GM12878 (cell line): ENCODE measurements around the gene CAMK2G. TPM values are rescaled to one million over a fixed set of nuclear protein-coding genes. Genes with fewer than 3 reads are reported as not detected.

ENCODE experiments used
- ATAC-seq: fragments of 200-7000 bp; cut with Tn5 transposase; 3 replicates; pipeline ENCODE4 v1.9.1; 2020; ENCODE audit warnings: mild to moderate bottlenecking, moderate library complexity
- BruUV-seq: library from RNA; stranded (reverse); fragments of 400-500 nt; replicated peaks from 2 replicates; lab custom pipeline; 2021; lab: Mats Ljungman, UMichigan
- CTCF ChIA-PET: fragments of 300-600 bp; sonication (Branson Sonifier 250); formaldehyde crosslinking; extraction: SDS; loops from one replicate; lab custom pipeline; 2021; ENCODE audit warnings: inconsistent platforms; lab: Yijun Ruan, JAX
- POLR2A ChIA-PET: fragments of 350-600 bp; formaldehyde crosslinking; extraction: SDS; loops from one replicate; lab custom pipeline; 2021; ENCODE audit warnings: inconsistent platforms; lab: Charles Lee
- RAD21 ChIA-PET: fragments of 300-600 bp; sonication (Branson Sonifier 250); formaldehyde crosslinking; loops from one replicate; lab custom pipeline; 2023; ENCODE audit warnings: antibody characterized with exemption; ENCODE audit not compliant: unreplicated experiment; lab: Charles Lee
- SMC1A ChIA-PET: fragments of 300-600 bp; sonication (Branson Sonifier 250); formaldehyde crosslinking; loops from one replicate; lab custom pipeline; 2023; ENCODE audit not compliant: unreplicated experiment, uncharacterized antibody; lab: Charles Lee
- DNase-seq: peaks from one replicate; pipeline ENCODE4 v3.0.0-alpha.2; 2011; ENCODE audit warnings: low read depth, low spot score
- FAIRE-seq: peaks from 3 replicates; lab custom pipeline; 2011; peaks lifted over from hg19 to GRCh38; lab: Jason Lieb, UNC
- H2AFZ ChIP-seq: 2 replicates; pipeline ENCODE4 v1.6.0; 2011; ENCODE audit warnings: low read depth, low read length, control low read depth; ENCODE audit not compliant: control insufficient read depth
- H3K27ac ChIP-seq: 2 replicates; pipeline ENCODE4 v1.5.1; 2011; ENCODE audit warnings: control low read depth; ENCODE audit not compliant: control insufficient read depth, insufficient read depth
- H3K27me3 ChIP-seq, 2 experiments: replicated peaks in 1 of 2; 2 replicates each; pipeline versions ENCODE4 v1.6.0 to v1.6.1; 2011; ENCODE audit warnings: low read length in 1 of 2; ENCODE audit not compliant: control insufficient read depth in 2 of 2, insufficient read depth in 2 of 2
- H3K36me3 ChIP-seq, 2 experiments: 2 replicates each; pipeline ENCODE4 v1.5.1; 2011; ENCODE audit warnings: low read length in 1 of 2; ENCODE audit not compliant: control insufficient read depth in 2 of 2, insufficient read depth in 2 of 2
- H3K4me1 ChIP-seq: 2 replicates; pipeline ENCODE4 v1.6.1; 2011; ENCODE audit warnings: mild to moderate bottlenecking, low read length, moderate library complexity, mixed read lengths; ENCODE audit not compliant: control insufficient read depth, insufficient read depth
- H3K4me2 ChIP-seq: 2 replicates; pipeline ENCODE4 v1.6.0; 2011; ENCODE audit warnings: control low read depth; ENCODE audit not compliant: control insufficient read depth, insufficient read depth
- H3K4me3 ChIP-seq: fragments of 200-600 bp; sonication (generic); 2 replicates; pipeline ENCODE4 v1.5.1; 2016
- H3K79me2 ChIP-seq: 2 replicates; pipeline ENCODE4 v1.6.0; 2011; ENCODE audit warnings: low read length; ENCODE audit not compliant: control insufficient read depth, insufficient read depth
- H3K9ac ChIP-seq: 2 replicates; pipeline ENCODE4 v1.8.0; 2011; ENCODE audit warnings: low read length, control low read depth, mixed read lengths; ENCODE audit not compliant: control insufficient read depth, insufficient read depth
- H3K9me3 ChIP-seq: replicated peaks from 3 replicates; pipeline ENCODE4 v1.5.1; 2011; ENCODE audit warnings: mild to moderate bottlenecking, low read length; ENCODE audit not compliant: control insufficient read depth, insufficient read depth
- H4K20me1 ChIP-seq: 2 replicates; pipeline ENCODE4 v1.6.0; 2011; ENCODE audit not compliant: control insufficient read depth, insufficient read depth
- BCL11A ChIP-seq: IDR thresholded peaks from 2 replicates; pipeline ENCODE4 v1.6.1; 2011; ENCODE audit warnings: low read depth, low read length
- BRCA1 ChIP-seq: IDR thresholded peaks from 2 replicates; pipeline ENCODE4 v1.6.1; 2011; ENCODE audit warnings: low read depth, low read length, improper control_type of control experiment
- CHD2 ChIP-seq: IDR thresholded peaks from 2 replicates; pipeline ENCODE4 v1.6.1; 2011; ENCODE audit warnings: low read depth, low read length, improper control_type of control experiment, borderline replicate concordance
- EGR1 ChIP-seq, 2 experiments: IDR thresholded peaks; 1 replicate in 1 of 2; 2 replicates in 1 of 2; pipeline ENCODE4 v1.6.1; 2011 to 2012; ENCODE audit warnings: low read depth in 2 of 2, low read length in 2 of 2, borderline replicate concordance in 1 of 2, mild to moderate bottlenecking in 1 of 2, moderate library complexity in 1 of 2
- ESRRA ChIP-seq: IDR thresholded peaks from 2 replicates; pipeline ENCODE4 v1.6.1; 2012; ENCODE audit warnings: mild to moderate bottlenecking, low read length, improper control_type of control experiment
- GATAD2B ChIP-seq: fragments of 450-650 bp; conservative IDR thresholded peaks from 2 replicates; pipeline ENCODE4 v1.6.1; 2017; ENCODE audit warnings: low read depth, mild to moderate bottlenecking, moderate library complexity
- HCFC1 ChIP-seq: fragments of 150-350 bp; IDR thresholded peaks from 2 replicates; pipeline ENCODE4 v1.6.1; 2014; ENCODE audit warnings: low read length
- IKZF1 ChIP-seq: fragments of 450-650 bp; conservative IDR thresholded peaks from 2 replicates; pipeline ENCODE4 v1.6.1; 2017; ENCODE audit warnings: antibody characterized with exemption, mild to moderate bottlenecking
- NFYB ChIP-seq: IDR thresholded peaks from 2 replicates; pipeline ENCODE4 v1.6.1; 2011; ENCODE audit warnings: low read depth, mild to moderate bottlenecking, low read length, improper control_type of control experiment, moderate library complexity; ENCODE audit not compliant: insufficient read depth
- POLR2AphosphoS5 ChIP-seq: IDR thresholded peaks from 2 replicates; pipeline ENCODE4 v1.6.1; 2011; ENCODE audit warnings: mild to moderate bottlenecking, low read length, inconsistent platforms
- RUNX3 ChIP-seq: IDR thresholded peaks from 2 replicates; pipeline ENCODE4 v1.6.1; 2012; ENCODE audit warnings: low read length, inconsistent platforms
- SREBF1 ChIP-seq: IDR thresholded peaks from 2 replicates; pipeline ENCODE4 v1.6.1; 2012; ENCODE audit warnings: mild to moderate bottlenecking, low read length
- STAT3 ChIP-seq: IDR thresholded peaks from 2 replicates; pipeline ENCODE4 v1.6.1; 2011; ENCODE audit warnings: low read depth, low read length, improper control_type of control experiment
- SUPT20H ChIP-seq: IDR thresholded peaks from 2 replicates; pipeline ENCODE4 v1.6.1; 2011; ENCODE audit warnings: low read depth, mild to moderate bottlenecking, low read length, moderate library complexity, borderline replicate concordance; ENCODE audit not compliant: control insufficient read depth
- SUZ12 ChIP-seq: fragments of 200-600 bp; sonication (generic); IDR thresholded peaks from one replicate; pipeline ENCODE4 v1.6.1; 2018; ENCODE audit warnings: antibody characterized with exemption, mild to moderate bottlenecking; ENCODE audit not compliant: unreplicated experiment
- TCF12 ChIP-seq: IDR thresholded peaks from 2 replicates; pipeline ENCODE4 v1.6.1; 2011; ENCODE audit warnings: low read depth, mild to moderate bottlenecking, low read length
- WRNIP1 ChIP-seq: IDR thresholded peaks from 2 replicates; pipeline ENCODE4 v1.6.1; 2011; ENCODE audit warnings: low read depth, low read length, improper control_type of control experiment, borderline replicate concordance
- YBX1 ChIP-seq: fragments of 450-650 bp; IDR thresholded peaks from 2 replicates; pipeline ENCODE4 v1.6.1; 2016; ENCODE audit warnings: antibody characterized with exemption
- ZNF384 ChIP-seq: IDR thresholded peaks from 2 replicates; pipeline ENCODE4 v1.6.1; 2012; ENCODE audit warnings: low read depth, mild to moderate bottlenecking, low read length, improper control_type of control experiment, borderline replicate concordance
- ZSCAN29 ChIP-seq: fragments of 450-650 bp; IDR thresholded peaks from 2 replicates; pipeline ENCODE4 v1.6.1; 2017; ENCODE audit warnings: mild to moderate bottlenecking, moderate library complexity
- WGBS: methylation state at CpG from one replicate; pipeline ENCODE4 v1.1.6; 2016; ENCODE audit warnings: low lambda C conversion rate; ENCODE audit not compliant: insufficient replicate concordance, insufficient coverage; ENCODE audit errors: missing lambda C conversion rate; 5-methylcytosine and 5-hydroxymethylcytosine counted together
- in situ Hi-C: fragments of 300-500 bp; cut with MboI; formaldehyde crosslinking; loops from 9 replicates; pipeline ENCODE4 v1.14.3; 2018; ENCODE audit warnings: mixed read lengths
- intact Hi-C: fragments of 100-400 bp; cut with micrococcal nuclease; formaldehyde crosslinking; loops from one replicate; pipeline ENCODE4 v1.14.2; 2022; ENCODE audit not compliant: unreplicated experiment
- polyA plus RNA-seq, 11 experiments: library from polyadenylated mRNA; depleted of rRNA in 4 of 11; unstranded in 6 of 11; stranded (reverse) in 5 of 11; fragments of >200 nt; fragmentation: Nextera tagmentation in 4 of 11; fragmentation: Illumina TruSeq in 1 of 11; extraction: Ambion mirVana in 4 of 11; extraction: Trizol in 1 of 11; gene quantifications; 1 replicate in 1 of 11; 2 replicates in 10 of 11; pipeline versions ENCODE4 v1.2.1 to v1.2.3, GENCODE V29; 2011 to 2016; ENCODE audit warnings: inconsistent platforms in 2 of 11, missing spikeins in 2 of 11, low read depth in 1 of 11
- total RNA-seq, 4 experiments: library from RNA; depleted of rRNA in 3 of 4; stranded (reverse); fragments of >200 nt in 3 of 4; fragmentation: Illumina TruSeq in 1 of 4; extraction: Trizol in 1 of 4; gene quantifications; 2 replicates each; pipeline versions ENCODE4 v1.2.1 to v1.2.3, GENCODE V29; 2013 to 2021
- TF ChIP-seq, protein P1 (sequence below): IDR thresholded peaks from 2 replicates; pipeline ENCODE4 v1.6.1; 2011; ENCODE audit warnings: mild to moderate bottlenecking, low read depth, low read length, moderate library complexity; ENCODE audit not compliant: insufficient replicate concordance
- TF ChIP-seq, protein P2 (sequence below): fragments of 450-650 bp; IDR thresholded peaks from 2 replicates; pipeline ENCODE4 v1.6.1; 2016; ENCODE audit warnings: mild to moderate bottlenecking

CAMK2G gene
- total and polyA plus RNA-seq, 10 of the 15 experiments (the other 5 are each of a cell fraction or from before 2014, with no cell fraction given) = 5.5 to 24.3 (median 16.9) TPM

DNA sequence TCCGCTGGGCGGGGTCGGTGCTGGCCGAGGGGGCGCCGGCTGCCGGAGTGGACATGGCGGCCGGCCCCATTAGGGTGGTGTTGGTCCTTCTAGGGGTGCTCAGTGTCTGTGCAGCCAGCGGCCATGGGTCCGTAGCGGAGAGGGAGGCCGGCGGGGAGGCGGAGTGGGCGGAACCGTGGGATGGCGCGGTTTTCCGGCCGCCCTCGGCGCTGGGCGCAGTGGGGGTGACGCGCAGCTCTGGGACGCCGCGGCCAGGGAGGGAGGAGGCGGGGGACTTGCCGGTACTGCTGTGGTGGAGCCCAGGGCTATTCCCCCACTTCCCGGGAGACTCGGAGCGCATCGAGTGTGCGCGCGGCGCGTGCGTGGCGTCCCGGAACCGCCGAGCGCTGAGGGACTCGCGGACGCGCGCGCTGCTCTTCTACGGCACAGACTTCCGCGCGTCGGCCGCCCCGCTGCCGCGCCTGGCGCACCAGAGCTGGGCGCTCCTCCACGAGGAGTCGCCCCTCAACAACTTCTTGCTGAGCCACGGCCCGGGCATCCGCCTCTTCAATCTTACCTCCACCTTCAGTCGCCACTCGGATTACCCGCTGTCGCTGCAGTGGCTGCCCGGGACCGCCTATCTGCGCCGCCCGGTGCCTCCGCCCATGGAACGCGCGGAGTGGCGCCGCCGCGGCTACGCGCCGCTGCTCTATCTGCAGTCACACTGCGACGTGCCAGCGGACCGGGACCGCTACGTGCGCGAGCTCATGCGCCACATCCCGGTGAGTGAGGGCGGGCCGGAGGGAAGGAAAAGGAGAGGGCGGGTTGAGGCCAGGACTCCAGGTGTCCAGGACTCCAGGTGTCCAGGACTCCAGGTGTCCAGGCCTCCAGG is 101.8 kb downstream of the CAMK2G start:
- Histone ChIP-seq H3K9me3 (no peaks in the 10 kb centered on the region), H3K27ac (peak overlapping the region; percentile 83), H2AFZ (peak overlapping the region; percentile 74), H3K36me3 (peaks cover 13 to 37% of the 10 kb centered on the region in 2 experiments), H3K79me2 (peaks cover 59% of the 10 kb centered on the region), H3K4me2 (peak overlapping the region; percentile 92), H3K4me1 (peaks cover 5% of the 10 kb centered on the region), H3K27me3 (no peaks in the 10 kb centered on the region), H3K4me3 (peak overlapping the region; percentile 94), H3K9ac (peak overlapping the region; percentile 79), H4K20me1 (no peaks in the 10 kb centered on the region)
- in situ Hi-C loops = no loop called here
- ChIA-PET CTCF (interaction anchor here (1.0 to 5.0 kb wide), 14 partner anchors 10 to 220 kb away, joined by 3 to 55 read pairs (median 8); partner anchors contain the start of genes CHCHD1 and SEC24C), SMC1A (interaction anchor here (0.5 to 6.5 kb wide), 13 partner anchors 9 to 1138 kb away, joined by 3 to 46 read pairs (median 6); partner anchors contain the start of genes CHCHD1, SEC24C and ZSWIM8), POLR2A (interaction anchor here (0.7 to 6.8 kb wide), 18 partner anchors 9 to 253 kb away, joined by 3 to 63 read pairs (median 5); partner anchors contain the start of genes CHCHD1, SEC24C and ZSWIM8), RAD21 (interaction anchor here (0.8 to 4.0 kb wide), 20 partner anchors 8 to 168 kb away, joined by 3 to 37 read pairs (median 4); partner anchors contain the start of genes CAMK2G, CHCHD1 and SEC24C)
- no TSS peak for BruUV-seq
- no peak for FAIRE-seq
- peak; percentile 83 for ATAC-seq
- DNase-seq = peak; percentile 48
- WGBS = 1% methylated on average over 90 of the region's 101 CpGs
- intact Hi-C loops = loop anchor here (2.0 to 5.0 kb wide), 3 partner anchors 40 to 106 kb away; partner anchors contain the start of gene NDST2
- TF ChIP-seq HCFC1 (peak; percentile 10; the same call in 1 of the 2 replicates), WRNIP1 (no peak), BRCA1 (no peak), GATAD2B (peak; percentile 98), BCL11A (no peak), SUZ12 (no peak), TCF12 (no peak), SREBF1 (no peak), ZSCAN29 (no peak), SUPT20H (no peak), YBX1 (no peak), CHD2 (peak; percentile 53), ESRRA (no peak), ZNF384 (no peak), IKZF1 (peak; percentile 91), RUNX3 (peak; percentile 84), STAT3 (no peak), NFYB (no peak), EGR1 (IDR thresholded peaks at IDR 0.05; ENCODE audit: borderline replicate concordance in 1 of 2, low read depth in 2 of 2, low read length in 2 of 2) (peak; percentile 47 to 93), POLR2AphosphoS5 (peak; percentile 68; the same call in 1 of the 2 replicates)
- TF ChIP-seq, protein P1, sequence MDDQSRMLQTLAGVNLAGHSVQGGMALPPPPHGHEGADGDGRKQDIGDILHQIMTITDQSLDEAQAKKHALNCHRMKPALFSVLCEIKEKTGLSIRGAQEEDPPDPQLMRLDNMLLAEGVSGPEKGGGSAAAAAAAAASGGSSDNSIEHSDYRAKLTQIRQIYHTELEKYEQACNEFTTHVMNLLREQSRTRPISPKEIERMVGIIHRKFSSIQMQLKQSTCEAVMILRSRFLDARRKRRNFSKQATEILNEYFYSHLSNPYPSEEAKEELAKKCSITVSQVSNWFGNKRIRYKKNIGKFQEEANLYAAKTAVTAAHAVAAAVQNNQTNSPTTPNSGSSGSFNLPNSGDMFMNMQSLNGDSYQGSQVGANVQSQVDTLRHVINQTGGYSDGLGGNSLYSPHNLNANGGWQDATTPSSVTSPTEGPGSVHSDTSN = peak; percentile 4
- TF ChIP-seq, protein P2, sequence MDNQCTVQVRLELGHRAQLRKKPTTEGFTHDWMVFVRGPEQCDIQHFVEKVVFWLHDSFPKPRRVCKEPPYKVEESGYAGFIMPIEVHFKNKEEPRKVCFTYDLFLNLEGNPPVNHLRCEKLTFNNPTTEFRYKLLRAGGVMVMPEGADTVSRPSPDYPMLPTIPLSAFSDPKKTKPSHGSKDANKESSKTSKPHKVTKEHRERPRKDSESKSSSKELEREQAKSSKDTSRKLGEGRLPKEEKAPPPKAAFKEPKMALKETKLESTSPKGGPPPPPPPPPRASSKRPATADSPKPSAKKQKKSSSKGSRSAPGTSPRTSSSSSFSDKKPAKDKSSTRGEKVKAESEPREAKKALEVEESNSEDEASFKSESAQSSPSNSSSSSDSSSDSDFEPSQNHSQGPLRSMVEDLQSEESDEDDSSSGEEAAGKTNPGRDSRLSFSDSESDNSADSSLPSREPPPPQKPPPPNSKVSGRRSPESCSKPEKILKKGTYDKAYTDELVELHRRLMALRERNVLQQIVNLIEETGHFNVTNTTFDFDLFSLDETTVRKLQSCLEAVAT = no peak
